Measurements from ENCODE around the gene SMYD2.

Gene SMYD2

GRCh38 chr1:214363386-214363785, 82.4 kb downstream of the SMYD2 start:
- no peak for DNase-seq

- no peak for DNase-seq
These were observed 83.4 kb downstream of the SMYD2 start for GRCh38 chr1:214364386-214364785.

- no peak for DNase-seq
These were observed 83.9 kb downstream of the SMYD2 start for GRCh38 chr1:214364786-214365295.

GRCh38 chr1:214367841-214368240, 86.9 kb downstream of the SMYD2 start:
- DNase-seq, result no peak

GRCh38 chr1:214369364-214369763, 88.4 kb downstream of the SMYD2 start:
- DNase-seq, result no peak

GRCh38 chr1:214370615-214371014, 89.7 kb downstream of the SMYD2 start:
- no peak for DNase-seq

- no peak for DNase-seq
These were observed 91.1 kb downstream of the SMYD2 start for GRCh38 chr1:214372092-214372491.

GRCh38 chr1:214377485-214377884, 96.5 kb downstream of the SMYD2 start:
- DNase-seq, result no peak

- DNase-seq, result no peak
These were observed 96.9 kb downstream of the SMYD2 start for GRCh38 chr1:214377886-214378285.

GRCh38 chr1:214378492-214378891, 97.5 kb downstream of the SMYD2 start:
- no peak for DNase-seq

GRCh38 chr1:214379236-214379970, 98.4 kb downstream of the SMYD2 start:
- DNase-seq, result no peak

GRCh38 chr1:214380396-214380795, 99.4 kb downstream of the SMYD2 start:
- DNase-seq, result no peak

- no peak for DNase-seq
These were observed 100.2 kb downstream of the SMYD2 start for GRCh38 chr1:214380986-214381695.

- DNase-seq, result no peak
These were observed 102.7 kb downstream of the SMYD2 start for GRCh38 chr1:214383381-214384372.

- no peak for DNase-seq
These were observed 103.6 kb downstream of the SMYD2 start for GRCh38 chr1:214384373-214385079.

GRCh38 chr1:214385428-214385827, 104.5 kb downstream of the SMYD2 start:
- DNase-seq, result no peak

GRCh38 chr1:214386333-214386732, 105.4 kb downstream of the SMYD2 start:
- DNase-seq, result no peak

Data from stimulated activated naive CD4-positive, alpha-beta T cell treated with Interleukin-2 at 50 U/mL for 16 hours (primary cell).